T-helper 1 cell treated with Interleukin-12 subunit alpha and Interleukin-12 subunit beta and Interleukin-4 antibody, amounts not matched to agents 30 μg/mL and 1 μg/mL, for 36 hours (primary cell): ENCODE measurements around the gene ZBTB17.
"Not testable (repeated sequence)": the region's sequence is repeated elsewhere in the genome, so short reads cannot be mapped to it uniquely, and the experiment has no call there.

ENCODE experiments used
- H3K27ac Mint-ChIP-seq: one replicate; pipeline ENCODE4 v1.8.0; 2021; ENCODE audit warnings: mild to moderate bottlenecking, mixed read lengths
- H3K27me3 Mint-ChIP-seq: one replicate; pipeline ENCODE4 v1.8.0; 2021; ENCODE audit warnings: low read depth, mixed read lengths
- H3K36me3 Mint-ChIP-seq: one replicate; pipeline ENCODE4 v1.8.0; 2021; ENCODE audit warnings: low read depth, mixed read lengths
- H3K4me1 Mint-ChIP-seq: one replicate; pipeline ENCODE4 v1.8.0; 2021; ENCODE audit warnings: low read depth, mixed read lengths
- H3K4me3 Mint-ChIP-seq: one replicate; pipeline ENCODE4 v1.8.0; 2021; ENCODE audit warnings: mild to moderate bottlenecking, moderate library complexity, mixed read lengths
- H3K9me3 Mint-ChIP-seq: one replicate; pipeline ENCODE4 v1.8.0; 2021; ENCODE audit warnings: mixed read lengths

ZBTB17 gene

DNA sequence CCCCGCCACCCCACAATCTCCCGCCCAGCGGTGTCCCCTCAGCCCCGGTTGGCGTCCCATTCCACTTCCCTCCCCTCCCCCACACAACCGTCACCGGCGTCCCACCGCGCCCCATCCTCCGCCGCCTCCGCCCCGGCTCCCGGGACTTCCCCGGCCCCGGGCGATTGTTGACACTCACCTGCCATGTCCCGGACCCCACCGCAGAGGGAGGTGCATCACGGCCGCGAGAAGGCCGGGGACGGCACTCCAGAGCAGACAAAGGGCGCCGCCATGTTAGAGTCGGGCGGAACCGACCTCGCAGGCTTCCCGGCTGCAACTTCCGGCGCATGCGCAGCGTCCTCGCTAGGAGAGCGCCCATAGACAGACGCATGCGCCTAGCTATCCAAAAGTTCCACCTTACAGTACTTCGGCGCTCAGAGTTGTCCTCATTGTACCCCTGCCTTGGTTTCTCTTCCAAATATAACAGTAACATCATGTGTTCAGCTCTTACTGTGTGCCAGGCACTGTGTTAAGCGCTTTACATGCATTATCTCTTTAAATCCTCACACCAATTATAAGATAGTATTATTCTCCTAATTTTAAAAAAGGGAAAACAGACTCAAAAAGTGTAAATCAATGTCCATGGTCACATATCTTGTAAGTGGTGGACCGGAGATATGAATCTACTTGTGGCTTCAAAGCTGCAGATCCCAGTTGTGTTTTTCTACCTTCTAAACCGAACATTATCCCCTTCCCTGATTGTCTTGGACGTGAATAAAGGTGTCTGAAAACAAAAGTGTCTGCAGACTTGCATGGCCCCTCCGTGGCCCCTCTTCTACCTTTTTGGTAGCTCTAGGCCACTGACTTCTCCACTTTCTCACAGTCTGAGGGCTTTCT lies at the start of gene ZBTB17:
Gene ZBTB17 (minus strand): TSS at position 297 of the 876 bp plus-strand sequence. CDS start 27,606 bp downstream, outside the sequence.
- Mint-ChIP-seq H3K4me1 (peaks cover 28% of the 10 kb centered on the region), H3K27ac (peak within 1 kb of the TSS; percentile 78), H3K27me3 (no peaks in the 10 kb centered on the region), H3K9me3 (no peaks in the 10 kb centered on the region), H3K36me3 (peaks cover 22% of the 10 kb centered on the region), H3K4me3 (peak within 1 kb of the TSS; percentile 88)

DNA sequence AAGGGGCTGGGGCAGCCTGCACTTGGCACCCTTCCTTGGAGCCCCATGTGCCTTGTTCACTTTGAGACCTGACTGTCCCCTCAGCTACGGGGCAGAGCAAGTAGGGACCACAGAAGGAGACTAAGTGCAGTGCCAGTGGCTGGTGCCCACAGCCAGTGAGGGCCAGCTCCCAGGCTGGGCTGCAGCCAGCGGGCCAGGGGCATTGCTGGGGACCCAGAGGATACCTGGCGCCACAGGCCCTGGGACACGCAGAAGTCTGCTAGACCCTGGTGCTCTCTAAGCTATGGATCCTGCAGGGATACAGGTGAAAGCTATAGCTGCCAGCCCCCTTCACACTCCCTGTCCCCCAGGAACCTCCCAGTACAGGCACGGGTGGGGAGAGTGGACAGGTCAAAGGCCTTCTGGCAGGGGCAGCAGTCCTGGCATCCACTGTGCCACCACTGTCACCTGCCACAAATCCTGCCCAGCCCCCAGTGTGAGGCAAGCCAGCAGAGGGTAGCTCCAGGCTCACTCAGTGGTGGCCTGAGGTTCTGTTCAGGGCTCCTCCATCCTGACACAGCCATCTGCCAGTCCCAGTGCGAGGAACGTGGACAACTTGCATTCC lies 47.3 kb upstream of the ZBTB17 start:
- no peak overlapping the region for H3K27ac Mint-ChIP-seq
- H3K36me3 Mint-ChIP-seq = no peaks in the 10 kb centered on the region
- H3K27me3 Mint-ChIP-seq = peaks cover 8% of the 10 kb centered on the region
- H3K9me3 Mint-ChIP-seq = no peaks in the 10 kb centered on the region
- H3K4me1 Mint-ChIP-seq = no peaks in the 10 kb centered on the region
- no peak overlapping the region for H3K4me3 Mint-ChIP-seq

DNA sequence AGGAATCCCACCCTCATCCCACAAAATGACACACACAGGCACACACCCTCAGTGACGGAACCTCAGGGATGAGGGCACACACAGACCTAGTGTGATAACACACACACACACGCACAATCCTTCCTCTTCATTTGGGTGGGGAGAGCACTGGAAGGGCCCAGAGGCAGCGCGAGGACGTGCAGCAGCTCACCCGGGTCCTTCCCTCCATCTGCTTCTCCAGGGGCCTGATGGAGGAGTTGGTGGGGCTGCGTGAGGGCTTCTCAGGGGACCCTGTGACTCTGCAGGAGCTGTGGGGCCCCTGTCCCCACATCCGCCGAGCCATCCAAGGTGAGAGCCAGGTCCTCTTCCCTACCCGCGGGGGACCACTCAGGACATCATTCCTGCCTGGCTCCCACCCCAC lies 46.5 kb upstream of the ZBTB17 start:
- H3K27ac Mint-ChIP-seq = no peak overlapping the region
- peaks cover 3% of the 10 kb centered on the region for H3K27me3 Mint-ChIP-seq
- H3K36me3 Mint-ChIP-seq = no peaks in the 10 kb centered on the region
- no peak overlapping the region for H3K4me3 Mint-ChIP-seq
- no peaks in the 10 kb centered on the region for H3K4me1 Mint-ChIP-seq
- no peaks in the 10 kb centered on the region for H3K9me3 Mint-ChIP-seq

DNA sequence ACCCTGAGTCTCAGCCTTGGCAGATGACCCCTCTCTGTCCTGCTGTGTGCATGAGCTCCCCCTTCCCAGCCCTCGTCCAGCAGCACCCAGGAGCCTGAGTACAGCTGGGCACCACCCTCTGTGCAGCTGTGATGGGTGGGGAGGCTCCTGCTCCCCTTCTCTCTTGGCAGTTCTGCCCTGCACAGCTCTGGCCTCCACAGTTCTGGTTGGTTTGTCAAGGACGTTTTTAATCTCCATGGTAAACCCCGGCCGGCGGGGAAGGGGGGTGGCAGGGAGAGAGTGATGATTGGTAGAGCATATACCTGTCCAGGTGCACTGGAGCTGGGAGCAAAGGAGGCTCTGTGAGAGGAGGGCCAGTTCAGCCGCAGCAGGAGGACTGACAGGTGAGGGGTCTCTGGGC lies 45.8 kb upstream of the ZBTB17 start, which contains the start of gene CLCNKA:
Gene CLCNKA (plus strand): TSS at position 356 of the 400 bp plus-strand sequence. CDS start 584 bp downstream, outside the sequence.
- Mint-ChIP-seq H3K9me3 (no peaks in the 10 kb centered on the region), H3K27me3 (peaks cover 3% of the 10 kb centered on the region), H3K27ac (no peak within 1 kb of the TSS), H3K4me1 (no peaks in the 10 kb centered on the region), H3K4me3 (no peak within 1 kb of the TSS), H3K36me3 (no peaks in the 10 kb centered on the region)

DNA sequence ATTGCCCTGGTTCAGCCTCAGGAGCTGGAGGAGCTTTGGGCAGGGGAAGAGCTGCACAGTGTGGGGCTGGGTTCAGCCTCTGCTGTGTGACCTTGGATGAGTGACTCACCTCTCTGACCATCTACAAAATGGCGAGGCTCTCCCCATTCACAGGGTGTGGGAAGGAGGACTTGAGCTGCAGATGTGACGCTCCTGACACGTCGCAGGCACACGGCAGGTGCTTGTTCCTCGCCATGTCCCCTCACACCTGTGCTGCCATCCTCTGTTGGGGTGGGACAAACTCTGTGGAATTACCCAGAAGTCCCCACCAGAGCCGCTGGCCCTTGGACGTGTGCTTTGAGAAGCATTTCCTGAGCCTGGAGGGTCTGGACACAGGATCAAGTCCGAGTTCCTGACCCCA lies 45.0 kb upstream of the ZBTB17 start:
- H3K27me3 Mint-ChIP-seq, H3K9me3 Mint-ChIP-seq: not testable (repeated sequence)

DNA sequence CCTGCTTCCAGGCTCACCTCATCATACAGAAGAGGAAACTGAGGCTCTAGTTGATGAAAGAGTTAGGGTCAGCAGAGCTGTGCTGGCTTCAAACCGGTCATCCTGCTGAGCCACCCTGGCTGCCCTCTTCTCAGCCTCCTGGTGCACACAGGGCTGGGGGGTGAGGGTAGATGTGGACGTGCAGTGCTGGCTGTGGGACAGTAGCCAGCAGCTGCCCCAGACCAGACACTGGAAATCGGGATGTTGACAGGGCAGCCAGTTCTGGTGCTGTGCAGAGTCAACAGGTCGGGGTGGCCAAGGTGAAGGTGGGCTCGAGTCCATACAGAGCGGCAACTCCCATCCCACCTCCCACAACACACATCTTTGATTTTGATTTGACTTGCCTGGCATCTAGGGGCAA lies 44.4 kb upstream of the ZBTB17 start:
- H3K36me3 Mint-ChIP-seq = no peaks in the 10 kb centered on the region
- H3K4me3 Mint-ChIP-seq = no peak overlapping the region
- no peaks in the 10 kb centered on the region for H3K4me1 Mint-ChIP-seq
- no peak overlapping the region for H3K27ac Mint-ChIP-seq
- H3K9me3 Mint-ChIP-seq = no peaks in the 10 kb centered on the region
- peaks cover 3% of the 10 kb centered on the region for H3K27me3 Mint-ChIP-seq

More for the DNA sequence above, 45.0 kb upstream of the ZBTB17 start:
- H3K4me3 Mint-ChIP-seq, H3K27ac Mint-ChIP-seq, H3K4me1 Mint-ChIP-seq, H3K36me3 Mint-ChIP-seq: not testable (repeated sequence)

DNA sequence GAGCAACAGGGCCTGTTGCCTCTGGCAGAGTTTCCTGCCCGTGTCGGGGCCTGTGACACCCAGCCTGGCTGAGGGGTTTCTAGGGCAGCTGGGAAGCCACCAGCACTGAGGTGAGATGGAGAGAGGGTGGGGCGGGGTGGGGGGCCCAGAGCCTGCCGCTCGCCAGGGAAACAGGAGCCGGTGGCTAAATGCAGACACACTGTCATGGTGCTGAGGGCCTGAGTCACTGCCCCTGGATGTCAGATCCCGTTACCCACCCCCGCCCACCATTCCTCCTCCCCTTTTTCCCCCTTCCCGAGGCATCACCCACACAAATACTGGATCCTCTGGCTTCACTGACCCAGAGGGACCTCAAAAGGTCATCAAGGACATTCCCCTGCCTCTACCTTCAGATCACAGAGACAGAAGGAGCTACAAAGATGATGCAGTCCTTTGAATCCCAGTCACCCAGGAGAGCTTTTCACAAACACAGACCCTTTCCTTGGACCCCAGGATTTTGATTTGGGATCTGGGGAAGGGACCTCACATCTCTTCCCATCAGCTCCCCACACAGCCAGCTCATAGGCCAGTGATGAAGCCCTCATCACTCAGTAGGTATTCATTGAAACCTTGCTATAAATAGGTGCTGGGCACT lies 43.9 kb upstream of the ZBTB17 start:
- no peaks in the 10 kb centered on the region for H3K36me3 Mint-ChIP-seq
- H3K27ac Mint-ChIP-seq = no peak overlapping the region
- H3K27me3 Mint-ChIP-seq = peaks cover 3% of the 10 kb centered on the region
- no peaks in the 10 kb centered on the region for H3K4me1 Mint-ChIP-seq
- no peaks in the 10 kb centered on the region for H3K9me3 Mint-ChIP-seq
- no peak overlapping the region for H3K4me3 Mint-ChIP-seq

DNA sequence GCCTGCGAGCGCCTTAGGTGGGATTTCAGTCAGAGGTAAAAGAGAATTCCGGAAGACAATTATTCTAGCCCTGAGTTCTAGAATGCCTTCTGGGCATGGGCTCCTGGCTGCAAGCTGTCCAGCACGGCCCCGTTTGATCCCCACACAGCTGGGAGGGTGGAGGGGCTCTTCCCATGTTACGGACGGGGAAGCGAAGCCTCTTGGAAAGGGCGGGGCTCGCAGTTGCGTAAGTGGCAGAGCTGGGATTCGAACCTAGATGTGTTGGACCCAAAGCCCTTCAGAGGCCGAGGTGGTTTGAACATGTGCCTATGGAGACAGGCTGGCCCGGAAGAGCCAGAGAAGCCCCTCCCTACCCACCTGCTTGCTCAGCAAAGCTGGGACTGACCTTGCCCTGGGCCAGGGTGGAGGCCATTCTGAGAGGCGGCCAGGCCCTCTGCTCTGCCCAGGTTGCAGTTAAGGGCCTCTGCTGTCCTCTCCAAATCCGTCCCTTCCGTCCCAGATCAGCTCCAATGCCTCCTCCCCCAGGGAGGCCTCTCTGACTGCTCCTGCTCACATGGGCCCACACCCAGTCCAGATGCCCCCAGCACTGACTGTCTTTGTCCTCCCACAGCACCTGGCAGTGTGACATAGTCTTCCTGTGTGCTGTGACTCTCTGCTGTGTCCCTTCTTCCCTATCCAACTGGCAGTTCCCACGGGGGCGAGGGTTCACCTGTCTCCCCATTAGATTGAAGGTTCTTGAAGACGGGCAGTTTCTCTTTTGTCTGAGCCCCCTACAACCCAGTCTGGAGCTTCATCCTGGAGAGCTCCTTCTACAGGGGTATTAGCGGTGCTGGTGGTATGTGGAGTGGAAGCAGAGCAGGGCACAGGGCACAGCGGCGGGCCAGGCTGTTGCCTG lies 43.1 kb upstream of the ZBTB17 start:
- Mint-ChIP-seq H3K27ac (no peak overlapping the region), H3K36me3 (no peaks in the 10 kb centered on the region), H3K9me3 (no peaks in the 10 kb centered on the region), H3K4me1 (no peaks in the 10 kb centered on the region), H3K4me3 (no peak overlapping the region), H3K27me3 (peaks cover 6% of the 10 kb centered on the region)

DNA sequence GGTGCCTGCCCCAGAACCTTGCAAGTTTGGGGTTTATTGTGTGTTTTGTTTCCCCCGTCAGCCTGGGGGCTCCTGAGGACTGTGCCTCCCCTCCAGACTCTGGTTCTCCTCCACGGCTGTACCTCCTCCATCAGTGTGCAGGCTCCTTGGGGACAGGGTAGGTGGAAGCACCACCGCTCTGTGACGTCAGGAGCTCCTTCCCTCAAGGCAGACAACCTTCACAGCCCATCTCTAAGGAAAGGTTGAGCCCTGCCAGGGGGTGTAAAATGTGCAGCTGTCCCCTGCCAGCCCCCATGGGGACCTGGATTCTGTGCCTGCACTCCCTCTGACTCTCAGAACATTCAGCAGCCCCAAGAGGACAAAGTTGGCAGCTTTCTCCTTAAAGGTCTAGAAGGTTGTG lies 42.4 kb upstream of the ZBTB17 start:
- peaks cover 6% of the 10 kb centered on the region for H3K27me3 Mint-ChIP-seq
- no peak overlapping the region for H3K4me3 Mint-ChIP-seq
- H3K4me1 Mint-ChIP-seq = no peaks in the 10 kb centered on the region
- H3K9me3 Mint-ChIP-seq = no peaks in the 10 kb centered on the region
- H3K36me3 Mint-ChIP-seq = no peaks in the 10 kb centered on the region
- H3K27ac Mint-ChIP-seq = no peak overlapping the region

DNA sequence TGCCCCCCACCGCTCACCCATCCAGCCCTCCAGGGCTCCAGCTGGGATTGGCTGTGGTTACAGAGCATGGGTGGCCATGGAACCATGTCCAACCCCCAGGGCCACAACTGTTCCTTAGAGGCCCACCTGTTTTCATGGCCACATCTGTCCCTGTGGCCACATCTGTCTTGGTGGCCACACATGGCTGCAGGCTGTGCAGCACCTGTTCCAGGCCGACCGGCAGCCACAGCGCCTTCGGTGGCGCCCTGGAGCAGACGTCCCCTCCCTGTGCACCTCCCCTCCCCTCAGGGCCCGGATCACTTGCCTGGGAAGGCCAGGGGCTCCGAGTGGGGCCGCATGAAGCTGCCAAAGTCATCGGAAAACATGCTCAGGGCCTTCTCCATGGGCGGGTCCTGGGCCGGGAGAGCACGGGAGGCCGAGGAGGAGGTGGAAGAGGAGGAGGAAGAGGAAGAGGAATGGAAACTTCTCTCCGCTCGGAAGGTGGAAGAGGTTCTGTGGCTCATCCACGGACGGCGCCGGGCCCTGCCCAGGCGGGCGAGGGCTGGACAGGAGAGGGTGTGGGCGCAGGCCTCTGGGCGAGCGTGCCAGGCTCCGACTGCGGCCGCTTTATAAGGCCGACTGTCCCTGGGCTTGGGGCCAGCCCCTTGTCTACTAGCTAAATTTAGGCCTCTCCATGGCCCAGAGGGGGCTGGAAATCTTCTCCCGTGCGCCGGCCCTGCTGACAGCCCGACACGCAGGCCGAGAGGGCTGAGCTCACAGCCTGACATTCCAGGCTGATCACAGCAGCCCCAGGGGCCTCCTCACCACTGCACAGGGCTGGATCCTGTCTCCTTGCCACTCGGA lies 41.8 kb upstream of the ZBTB17 start, which contains the start of gene HSPB7:
Gene HSPB7 (minus strand): TSS at position 583 of the 843 bp plus-strand sequence. CDS start 80 bp downstream, at position 503.
- Mint-ChIP-seq H3K27ac (no peak within 1 kb of the TSS), H3K36me3 (no peaks in the 10 kb centered on the region), H3K9me3 (no peaks in the 10 kb centered on the region), H3K27me3 (peaks cover 6% of the 10 kb centered on the region), H3K4me3 (no peak within 1 kb of the TSS), H3K4me1 (no peaks in the 10 kb centered on the region)

DNA sequence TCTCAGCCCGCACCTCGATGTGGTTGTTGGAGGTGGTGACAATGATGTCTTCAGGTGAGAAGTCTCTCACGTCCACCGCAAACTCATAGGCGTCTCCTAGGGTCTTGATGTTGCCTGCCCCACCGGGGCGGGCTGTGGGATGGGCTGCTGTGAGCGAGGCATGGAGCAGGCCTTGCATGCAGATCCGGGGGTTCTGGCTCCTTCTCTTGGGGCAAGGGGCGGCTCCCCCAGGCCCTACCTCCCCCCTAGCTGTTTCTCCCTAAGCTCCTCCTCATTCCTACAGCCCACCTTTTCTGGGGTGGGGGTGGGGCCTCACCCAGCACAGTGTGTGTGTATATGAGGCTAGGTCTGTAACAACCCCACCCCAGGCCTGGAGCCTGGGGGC lies 41.2 kb upstream of the ZBTB17 start:
- Mint-ChIP-seq H3K27ac (no peak overlapping the region), H3K9me3 (no peaks in the 10 kb centered on the region), H3K4me1 (peaks cover 2% of the 10 kb centered on the region), H3K4me3 (no peak overlapping the region), H3K27me3 (peaks cover 12% of the 10 kb centered on the region), H3K36me3 (no peaks in the 10 kb centered on the region)

DNA sequence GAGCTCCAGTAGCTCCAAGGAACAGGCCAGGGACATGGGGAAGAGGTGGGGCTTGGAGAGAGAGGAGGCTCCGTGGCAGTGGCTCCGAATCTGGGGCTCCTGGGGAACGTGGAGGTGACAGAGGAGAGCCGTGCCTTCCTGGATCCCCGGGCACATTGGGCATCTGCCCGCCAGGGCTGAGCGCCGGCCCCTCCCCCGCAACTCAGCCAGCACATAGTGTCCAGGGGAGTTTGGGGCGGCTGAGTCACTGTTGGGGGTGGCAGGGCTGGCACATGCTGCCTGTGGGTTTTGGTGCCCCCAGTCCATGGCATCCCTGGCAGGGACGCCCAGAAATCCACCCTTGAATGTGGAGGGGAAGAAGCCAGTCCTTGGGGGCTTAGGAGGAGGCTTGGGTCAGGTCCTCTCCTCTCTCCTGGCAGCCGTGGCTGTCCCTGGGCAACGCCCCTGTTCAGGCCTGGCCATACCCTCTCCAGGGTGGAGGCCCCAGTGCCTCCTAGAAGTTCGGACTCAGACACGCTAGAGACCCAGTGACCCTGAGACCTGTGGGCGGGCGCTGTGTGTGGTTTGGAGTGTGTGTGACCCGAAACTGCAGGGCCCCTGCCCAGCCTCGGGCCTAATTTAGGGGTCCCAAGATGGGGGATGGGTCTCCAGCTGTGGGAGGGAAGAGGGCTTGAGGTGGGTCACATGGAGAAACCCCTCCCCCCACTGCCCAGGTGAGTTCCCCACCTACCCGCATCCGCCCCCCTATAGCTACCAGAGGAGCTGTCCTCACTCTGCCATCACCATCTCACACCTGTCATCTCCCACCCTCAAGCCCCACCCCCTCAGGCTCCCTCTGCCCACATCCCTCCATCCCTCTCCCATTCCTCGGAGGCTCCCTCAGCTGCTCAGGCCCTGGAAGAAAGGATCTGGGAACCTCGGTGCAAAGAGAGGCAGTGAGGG lies 40.3 kb upstream of the ZBTB17 start:
- Mint-ChIP-seq H3K27ac (no peak overlapping the region), H3K4me1 (peaks cover 2% of the 10 kb centered on the region), H3K9me3 (no peaks in the 10 kb centered on the region), H3K27me3 (peaks cover 13% of the 10 kb centered on the region), H3K4me3 (no peak overlapping the region), H3K36me3 (no peaks in the 10 kb centered on the region)
